Keratinocyte (primary cell): ENCODE data around the gene SMIM38. TPM values are rescaled to one million over a fixed set of nuclear protein-coding genes. Genes with fewer than 3 reads are reported as not detected.

Experiments used
- DNase-seq: peaks from one replicate; pipeline ENCODE4 v3.0.0-alpha.2; 2011; ENCODE audit warnings: low read depth, missing footprints, low spot score
- FAIRE-seq: peaks from 2 replicates; lab custom pipeline; 2011; peaks lifted over from hg19 to GRCh38; lab: Jason Lieb, UNC
- H2AFZ ChIP-seq: 2 replicates; pipeline ENCODE4 v1.6.0; 2012; ENCODE audit warnings: low read length, control low read depth, inconsistent platforms; ENCODE audit not compliant: control insufficient read depth
- H3K27ac ChIP-seq: 2 replicates; pipeline ENCODE4 v1.5.1; 2011; ENCODE audit warnings: low read length; ENCODE audit not compliant: control insufficient read depth, insufficient read depth
- H3K27me3 ChIP-seq: 3 replicates; pipeline ENCODE4 v1.6.0; 2011; ENCODE audit warnings: low read length; ENCODE audit not compliant: control insufficient read depth, insufficient read depth; ENCODE audit errors: extremely low read depth
- H3K36me3 ChIP-seq, 2 experiments: 2 replicates in 1 of 2; 3 replicates in 1 of 2; pipeline ENCODE4 v1.5.1; 2011; ENCODE audit warnings: low read length in 2 of 2, mild to moderate bottlenecking in 1 of 2; ENCODE audit not compliant: control insufficient read depth in 2 of 2, insufficient read depth in 2 of 2; ENCODE audit errors: extremely low read depth in 1 of 2
- H3K4me1 ChIP-seq: 3 replicates; pipeline ENCODE4 v1.5.1; 2011; ENCODE audit warnings: low read length; ENCODE audit not compliant: control insufficient read depth, insufficient read depth; ENCODE audit errors: extremely low read depth
- H3K4me2 ChIP-seq: 3 replicates; pipeline ENCODE4 v1.6.0; 2011; ENCODE audit warnings: low read depth, low read length; ENCODE audit not compliant: control insufficient read depth, insufficient read depth; ENCODE audit errors: extremely low read depth
- H3K4me3 ChIP-seq, 3 experiments: fragments of 200-600 bp in 1 of 3; sonication (generic) in 1 of 3; 2 replicates in 2 of 3; 3 replicates in 1 of 3; pipeline ENCODE4 v1.5.1; 2011 to 2016; ENCODE audit warnings: low read length in 3 of 3, mild to moderate bottlenecking in 3 of 3, control low read depth in 2 of 3, inconsistent platforms in 1 of 3, low read depth in 1 of 3, mixed read lengths in 1 of 3, mixed run types in 1 of 3, moderate library complexity in 1 of 3; ENCODE audit not compliant: control insufficient read depth in 2 of 3, insufficient read depth in 2 of 3; ENCODE audit errors: extremely low read depth in 1 of 3
- H3K79me2 ChIP-seq: 2 replicates; pipeline ENCODE4 v1.6.0; 2012; ENCODE audit warnings: low read length; ENCODE audit not compliant: control insufficient read depth, insufficient read depth
- H3K9ac ChIP-seq: 3 replicates; pipeline ENCODE4 v1.6.0; 2011; ENCODE audit warnings: low read length; ENCODE audit not compliant: control insufficient read depth, insufficient read depth; ENCODE audit errors: extremely low read depth
- H3K9me1 ChIP-seq: 3 replicates; pipeline ENCODE4 v1.6.0; 2011; ENCODE audit warnings: low read length; ENCODE audit not compliant: control insufficient read depth, insufficient read depth; ENCODE audit errors: extremely low read depth
- H3K9me3 ChIP-seq: 2 replicates; pipeline ENCODE4 v1.5.1; 2012; ENCODE audit warnings: low read depth, low read length; ENCODE audit not compliant: control insufficient read depth
- H4K20me1 ChIP-seq: 3 replicates; pipeline ENCODE4 v1.6.0; 2011; ENCODE audit warnings: low read length; ENCODE audit not compliant: control insufficient read depth, insufficient read depth; ENCODE audit errors: extremely low read depth
- CTCF ChIP-seq, 3 experiments: IDR thresholded peaks in 1 of 3; conservative IDR thresholded peaks in 1 of 3; optimal IDR thresholded peaks in 1 of 3; 2 replicates in 2 of 3; 3 replicates in 1 of 3; pipeline versions ENCODE3 to v1.5.1; 2011; ENCODE audit warnings: low read length in 3 of 3, mild to moderate bottlenecking in 3 of 3, moderate library complexity in 2 of 3, control low read depth in 1 of 3, inconsistent platforms in 1 of 3; ENCODE audit not compliant: insufficient read depth in 2 of 3; ENCODE audit errors: extremely low read depth in 1 of 3
- EZH2 ChIP-seq: IDR thresholded peaks from one replicate; pipeline ENCODE4 v1.6.1; 2012; ENCODE audit warnings: inconsistent platforms, mild to moderate bottlenecking, low read length, moderate library complexity
- dilution Hi-C: fragments of 300-500 bp; cut with MboI; formaldehyde crosslinking; loops from one replicate; pipeline ENCODE4 v1.7.0; 2020; ENCODE audit warnings: low sequenced_read_pairs; ENCODE audit not compliant: extremely low pct_ligation_motif_present
- polyA plus RNA-seq, 5 experiments: library from polyadenylated mRNA; depleted of rRNA in 3 of 5; stranded (reverse) in 3 of 5; stranded (forward) in 1 of 5; unstranded in 1 of 5; fragments of >200 nt; gene quantifications; 1 replicate in 1 of 5; 2 replicates in 3 of 5; 3 replicates in 1 of 5; pipeline versions ENCODE4 v1.2.1 to v1.2.3, GENCODE V29; 2011 to 2012; ENCODE audit warnings: missing spikeins in 2 of 5, low read depth in 1 of 5, low replicate concordance in 1 of 5

Gene SMIM38
- polyA plus RNA-seq, 1 donor (not counting 4 experiments of a cell fraction or from before 2014, with no cell fraction given), result not detected

GRCh38 chr11:69170704-69171103 lies 15.0 kb downstream of the SMIM38 start:
- Histone ChIP-seq H3K4me3 (no peak overlapping the region), H3K4me1 (peaks cover 28% of the 10 kb centered on the region), H3K4me2 (no peak overlapping the region), H3K9me3 (no peaks in the 10 kb centered on the region), H4K20me1 (no peaks in the 10 kb centered on the region), H3K79me2 (no peaks in the 10 kb centered on the region), H3K36me3 (no peaks in the 10 kb centered on the region), H3K27me3 (peaks cover 7% of the 10 kb centered on the region), H3K9me1 (no peaks in the 10 kb centered on the region), H3K27ac (no peak overlapping the region), H3K9ac (no peak overlapping the region), H2AFZ (no peak overlapping the region)
- dilution Hi-C loops, result no loop called here
- DNase-seq (no peak), FAIRE-seq (no peak)
- TF ChIP-seq EZH2 (no peak), CTCF (optimal IDR thresholded peaks at IDR 0.05 in 1 of 3, IDR thresholded peaks at IDR 0.05 in 1 of 3, conservative IDR thresholded peaks at IDR 0.05 in 1 of 3; ENCODE audit: extremely low read depth in 1 of 3, insufficient read depth in 2 of 3, low read length in 3 of 3) (no peak)

GRCh38 chr11:69171476-69172240 lies 15.9 kb downstream of the SMIM38 start:
- TF ChIP-seq CTCF (optimal IDR thresholded peaks at IDR 0.05 in 1 of 3, IDR thresholded peaks at IDR 0.05 in 1 of 3, conservative IDR thresholded peaks at IDR 0.05 in 1 of 3; ENCODE audit: extremely low read depth in 1 of 3, insufficient read depth in 2 of 3, low read length in 3 of 3) (no peak), EZH2 (no peak)
- peaks cover 2% of the 10 kb centered on the region for H3K27me3 ChIP-seq

More at GRCh38 chr11:69171476-69172240, 15.9 kb downstream of the SMIM38 start:
- dilution Hi-C loops, result no loop called here
- Histone ChIP-seq H4K20me1 (no peaks in the 10 kb centered on the region), H3K36me3 (no peaks in the 10 kb centered on the region), H3K4me2 (no peak overlapping the region), H3K4me3 (no peak overlapping the region), H3K9ac (no peak overlapping the region), H3K9me3 (no peaks in the 10 kb centered on the region), H3K27ac (no peak overlapping the region), H3K79me2 (no peaks in the 10 kb centered on the region), H3K9me1 (no peaks in the 10 kb centered on the region), H3K4me1 (peaks cover 22% of the 10 kb centered on the region), H2AFZ (no peak overlapping the region)
- FAIRE-seq (no peak), DNase-seq (no peak)
